GM21576 (cell line): ENCODE measurements around the gene DHX38.

Experiments
- ATAC-seq: cut with Tn5 transposase; IDR thresholded peaks from one replicate; pipeline ENCODE4 v1.9.1; 2021; ENCODE audit warnings: mild to moderate bottlenecking, moderate library complexity; ENCODE audit not compliant: unreplicated experiment

Gene DHX38

DNA sequence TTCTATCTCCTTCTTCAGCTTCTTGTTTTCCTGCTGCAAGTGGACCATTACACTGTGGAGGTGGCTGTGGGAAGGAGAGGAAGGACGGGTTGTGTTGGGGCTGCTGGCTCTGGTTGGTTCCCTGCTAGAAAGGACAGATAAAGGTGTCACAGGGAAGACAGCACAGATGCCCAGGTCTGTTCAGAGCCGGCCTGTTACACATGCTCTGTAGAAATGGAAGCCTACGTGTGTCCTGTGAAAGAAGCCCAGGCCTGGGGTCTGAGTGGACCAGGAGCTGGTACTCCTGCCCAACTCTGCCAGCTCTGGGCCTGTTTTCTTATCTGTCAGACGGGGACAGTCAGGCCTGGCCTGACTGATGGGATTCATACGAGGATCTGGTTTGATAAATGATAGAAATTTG is 26.4 kb downstream of the DHX38 start:
- no peak for ATAC-seq

DNA sequence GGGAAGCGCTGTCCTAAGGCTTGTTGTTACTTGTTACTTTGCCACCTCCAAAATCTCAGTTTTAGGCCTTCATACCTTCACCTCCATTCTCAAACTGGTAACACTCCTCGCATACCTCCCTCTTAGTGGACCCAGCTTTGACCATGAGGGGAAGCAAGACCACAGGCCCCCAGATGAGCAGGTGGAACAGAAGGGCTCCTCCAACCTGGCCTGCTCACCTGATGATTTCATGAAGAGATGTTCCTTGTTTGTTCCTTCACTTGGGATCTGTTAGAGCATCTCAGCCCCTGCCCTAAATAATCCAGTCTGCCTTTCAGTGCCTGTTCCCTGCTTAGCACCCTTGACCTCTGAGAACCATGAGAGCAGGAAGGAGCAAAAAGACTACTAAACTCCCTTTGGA is 28.7 kb downstream of the DHX38 start:
- no peak for ATAC-seq

DNA sequence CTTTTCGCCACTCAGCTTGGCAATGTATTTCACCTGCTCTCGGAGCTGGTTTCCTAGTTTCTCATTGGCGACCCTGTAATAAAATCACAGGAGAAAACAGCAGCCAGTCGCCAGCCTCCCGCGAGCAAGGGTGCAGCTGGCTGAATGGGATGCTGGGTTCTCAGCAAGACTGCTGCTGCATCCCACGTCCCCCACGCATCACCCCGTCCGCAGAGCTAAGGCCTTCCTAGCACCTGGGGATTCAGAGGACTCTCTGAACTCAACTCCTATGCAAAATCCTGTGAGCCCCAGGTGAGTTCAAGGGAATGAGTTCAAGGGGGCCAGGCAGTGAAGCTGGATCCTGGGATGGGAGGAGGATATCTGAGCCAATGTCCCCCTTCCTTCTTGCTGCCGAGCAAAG is 29.3 kb downstream of the DHX38 start:
- no peak for ATAC-seq

DNA sequence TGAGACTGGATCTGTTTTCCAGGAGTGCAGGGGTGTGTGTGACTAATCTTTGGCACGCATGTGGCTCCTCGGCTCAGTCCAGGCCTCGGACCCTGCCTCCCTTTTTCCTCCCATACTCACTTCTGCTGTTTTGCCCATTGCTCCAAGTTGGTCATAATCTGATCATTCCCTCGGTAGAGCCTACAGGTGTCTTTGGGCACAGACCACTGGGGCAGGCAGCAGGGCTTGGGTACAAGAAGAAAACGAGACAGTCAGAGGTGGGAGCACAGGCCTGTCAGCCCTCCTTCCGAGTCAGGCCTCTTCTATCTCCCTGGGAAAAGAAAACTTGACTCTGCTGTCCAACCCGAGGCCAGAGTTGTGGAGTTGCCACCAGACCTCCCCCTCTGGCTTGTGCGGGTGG is 29.8 kb downstream of the DHX38 start:
- no peak for ATAC-seq

DNA sequence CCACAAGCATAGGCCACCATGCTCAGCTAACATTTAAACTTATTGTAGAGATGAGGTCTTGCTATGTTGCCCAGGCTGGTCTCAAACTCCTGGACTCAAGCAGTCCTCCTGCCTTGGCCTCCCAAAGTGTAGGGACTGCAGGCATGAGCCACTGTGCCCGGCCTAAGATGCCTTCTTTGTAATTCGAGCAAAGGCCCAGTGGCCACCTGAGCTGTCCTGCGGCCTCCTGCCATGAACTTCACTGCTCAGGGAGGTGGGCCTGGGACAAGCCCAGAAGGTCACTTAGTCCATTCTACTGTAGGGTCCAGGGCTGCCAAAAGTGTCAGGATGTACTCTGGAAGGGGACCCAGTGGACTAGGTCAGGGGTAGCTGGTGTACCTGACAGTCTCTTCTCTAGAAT is 30.5 kb downstream of the DHX38 start:
- ATAC-seq, result no peak

DNA sequence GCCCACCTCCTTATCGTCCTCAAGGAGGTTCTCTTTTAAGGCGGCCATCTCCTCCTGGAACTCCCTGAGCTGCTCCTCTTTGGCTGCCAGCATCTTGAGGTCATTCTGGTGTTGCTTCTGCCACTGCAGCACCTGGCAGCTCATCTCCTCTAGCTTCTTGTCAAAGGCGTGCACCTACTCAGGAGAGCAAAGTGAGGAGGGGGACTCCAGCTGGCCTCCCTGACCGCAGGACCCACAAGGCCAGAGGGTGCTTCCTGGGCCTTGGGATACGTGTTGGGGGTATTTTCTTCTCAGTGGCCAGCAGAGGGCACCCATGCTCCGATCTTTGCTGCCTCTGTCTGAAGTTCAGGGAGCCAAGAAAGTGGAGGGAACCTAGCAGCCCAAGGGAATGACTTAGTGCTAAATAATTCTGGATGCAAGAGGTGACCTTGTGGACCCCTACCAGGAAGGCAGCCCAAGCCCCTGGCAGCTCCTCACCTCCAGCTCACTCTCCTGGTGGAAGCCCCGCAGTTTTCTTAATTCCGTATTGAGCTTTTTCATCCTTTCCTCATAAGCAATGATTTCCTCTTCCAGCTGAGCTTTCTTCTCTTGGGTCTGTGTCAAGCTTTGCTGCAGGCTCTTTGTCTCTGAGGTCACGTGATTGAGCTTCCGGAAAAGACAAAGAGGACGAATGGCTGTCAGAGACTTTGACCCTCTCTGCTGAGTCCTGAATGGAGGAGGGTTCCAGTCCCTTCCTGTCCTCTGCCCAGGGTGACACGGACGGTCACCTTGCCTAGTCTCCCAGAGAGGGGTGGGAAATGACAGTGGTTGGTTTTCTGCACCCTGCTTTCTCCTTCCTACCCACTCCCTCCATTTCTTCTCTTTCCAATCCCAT is 31.4 kb downstream of the DHX38 start:
- peak; percentile 58 for ATAC-seq

DNA sequence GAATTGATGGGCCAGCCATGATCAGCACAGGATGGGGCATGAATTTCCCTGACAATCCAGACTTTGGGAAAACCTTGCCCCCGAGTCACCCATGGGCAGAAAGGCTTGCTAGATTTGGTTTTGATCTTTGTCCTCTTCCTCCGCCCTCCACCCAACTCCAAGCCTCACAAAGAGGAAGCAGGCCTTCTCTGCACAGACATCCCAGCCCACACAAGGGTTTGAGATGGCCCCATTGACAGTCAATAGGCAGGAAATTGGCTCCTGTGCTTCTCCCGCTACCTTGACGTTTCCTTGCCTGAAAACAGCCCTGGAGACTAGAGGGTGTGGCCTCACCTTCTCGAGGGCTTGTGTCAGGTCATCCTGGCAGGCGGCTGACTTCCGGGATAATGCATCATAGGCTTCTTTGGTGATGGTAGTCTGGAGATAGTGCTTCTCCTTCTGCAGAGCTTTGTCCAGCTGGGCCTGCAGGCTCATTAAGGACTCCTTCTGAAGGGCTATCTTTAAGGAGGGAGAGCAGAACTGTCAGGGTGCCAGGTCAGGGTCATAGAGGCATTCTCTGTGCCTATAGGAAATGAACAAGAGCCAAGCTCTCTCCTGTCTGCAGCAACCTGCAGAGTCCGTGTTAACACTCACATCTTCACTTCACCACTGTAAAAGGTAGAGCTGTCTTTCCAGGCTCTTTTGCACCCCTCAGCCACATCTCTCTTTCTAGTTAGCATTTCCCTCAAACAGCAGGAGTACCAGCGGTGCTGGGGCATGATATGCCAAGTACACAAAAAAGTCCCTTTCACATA is 32.2 kb downstream of the DHX38 start:
- ATAC-seq, result no peak

DNA sequence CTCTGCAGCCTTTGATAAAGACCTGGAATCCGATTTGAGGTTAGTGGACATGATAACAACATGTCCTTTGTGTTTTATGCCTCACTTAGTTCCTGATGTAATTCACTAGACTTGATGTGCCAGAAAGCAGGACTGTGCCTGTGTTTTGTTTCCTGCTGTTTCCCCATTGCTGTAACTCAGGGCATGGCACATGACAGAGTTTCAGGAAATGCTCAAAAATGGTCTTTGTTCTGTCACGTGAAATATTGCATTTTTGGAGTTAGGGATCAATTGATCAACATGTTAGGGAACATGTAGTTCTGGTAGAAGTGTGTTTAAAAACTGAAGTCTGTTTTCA is 32.8 kb downstream of the DHX38 start:
- ATAC-seq, result no peak

DNA sequence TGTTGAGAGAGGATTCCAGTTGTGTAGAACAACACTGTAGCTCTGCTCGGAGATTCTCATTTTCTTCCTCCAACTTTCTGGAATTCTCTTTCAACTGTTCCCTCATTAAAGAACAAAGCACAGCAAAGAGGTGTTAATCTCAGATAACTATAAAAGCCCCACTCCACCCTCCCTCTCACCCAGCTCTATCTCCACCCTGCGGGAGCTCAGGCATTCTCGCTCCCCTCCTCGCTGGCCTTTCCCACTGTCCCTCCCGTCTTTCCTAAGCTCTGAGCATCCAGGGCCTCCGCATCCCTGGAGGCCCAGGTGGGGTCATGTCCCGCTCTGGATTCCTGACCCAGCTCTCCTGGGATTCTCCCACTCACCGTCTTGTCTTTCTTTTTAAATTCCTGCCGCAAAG is 35.1 kb downstream of the DHX38 start:
- ATAC-seq, result no peak

DNA sequence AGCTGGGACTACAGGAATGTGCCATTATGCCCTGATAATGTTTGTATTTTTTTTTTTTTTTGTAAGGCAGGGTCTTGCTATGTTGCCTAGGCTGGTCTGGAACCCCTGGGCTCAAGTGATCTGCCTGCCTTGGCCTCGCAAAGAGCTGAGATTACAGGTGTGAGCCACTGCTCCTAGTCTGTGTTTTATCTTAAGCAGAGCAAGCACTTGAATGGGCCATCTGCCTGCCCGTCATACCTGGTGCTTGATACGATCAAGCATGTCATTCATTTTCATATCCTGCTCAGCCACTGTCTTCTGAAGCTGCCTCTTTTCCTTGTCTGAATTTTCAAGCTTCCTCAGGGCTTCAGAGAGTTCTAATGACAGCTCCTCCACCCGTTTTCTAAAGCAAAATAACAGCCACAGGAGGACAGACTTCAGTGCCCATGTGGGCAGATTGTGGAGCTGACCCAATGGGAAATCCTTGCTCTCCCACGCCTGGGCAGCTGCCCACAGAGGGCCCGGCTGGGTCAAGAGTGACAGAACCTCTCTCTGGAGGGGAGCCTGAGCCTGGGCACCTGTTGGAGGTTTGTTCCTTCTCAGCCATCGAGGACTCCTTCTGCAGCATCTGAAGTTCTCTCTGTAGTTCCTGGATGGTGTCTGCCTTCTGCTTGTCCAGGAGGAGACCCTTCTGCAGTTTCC is 36.5 kb downstream of the DHX38 start:
- no peak for ATAC-seq

DNA sequence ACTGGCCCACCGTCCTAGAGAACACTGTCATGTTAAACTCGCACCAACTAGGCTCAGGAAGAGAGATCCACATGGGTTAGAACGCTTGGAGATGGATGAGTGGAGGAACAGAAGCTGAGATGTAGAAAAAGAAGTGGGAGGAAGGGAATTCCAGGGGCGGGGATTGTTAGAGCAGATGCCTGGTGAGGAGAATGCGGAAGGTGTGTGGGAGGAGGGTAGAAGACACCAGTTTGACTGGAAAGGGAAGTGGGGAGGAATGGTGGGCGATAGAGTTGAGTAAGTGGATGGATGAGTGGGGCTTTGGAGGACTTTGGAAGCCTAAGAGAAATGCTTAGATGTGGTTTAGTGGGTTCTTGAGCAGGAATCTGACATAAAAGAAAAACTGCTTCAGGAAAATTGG is 37.4 kb downstream of the DHX38 start:
- no peak for ATAC-seq

DNA sequence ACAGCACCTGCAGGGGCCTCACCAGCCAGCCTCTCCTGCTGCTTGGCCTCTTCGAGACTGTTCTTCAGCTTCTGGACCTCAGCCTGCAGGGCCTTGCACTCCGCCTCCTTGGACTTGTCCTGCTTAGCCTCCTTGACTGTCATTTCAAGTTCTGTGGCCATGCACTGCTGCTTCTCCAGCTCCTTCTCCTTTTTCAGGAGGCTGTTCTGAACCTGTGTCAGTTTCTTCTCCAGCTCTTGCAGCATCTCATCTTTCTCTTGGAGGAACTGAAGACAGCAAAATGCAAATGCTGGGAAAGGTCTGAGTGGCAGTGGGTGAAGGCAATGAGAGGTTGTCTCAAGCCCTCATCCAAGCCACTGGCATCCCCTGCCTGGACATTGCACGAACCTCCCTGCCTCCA is 39.1 kb downstream of the DHX38 start:
- no peak for ATAC-seq

DNA sequence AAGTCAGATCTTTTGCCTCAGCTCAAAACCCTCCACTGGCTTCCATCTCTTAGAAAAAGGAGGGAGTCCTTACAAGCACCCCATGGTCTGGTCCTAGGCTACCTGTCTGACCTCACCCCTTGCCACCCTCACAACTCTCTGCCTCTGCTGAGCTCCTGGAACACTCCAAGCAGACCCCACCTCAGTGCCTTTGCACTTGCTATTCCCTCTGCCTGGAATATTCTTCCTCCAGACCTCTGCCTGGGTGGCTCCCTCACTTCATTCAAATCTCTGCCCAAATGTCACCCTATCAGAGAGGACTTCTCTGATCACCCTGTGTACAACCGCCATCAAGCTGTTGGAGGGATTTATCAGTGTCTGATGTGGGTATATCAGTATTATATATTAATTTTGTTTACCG is 40.9 kb downstream of the DHX38 start:
- no peak for ATAC-seq

DNA sequence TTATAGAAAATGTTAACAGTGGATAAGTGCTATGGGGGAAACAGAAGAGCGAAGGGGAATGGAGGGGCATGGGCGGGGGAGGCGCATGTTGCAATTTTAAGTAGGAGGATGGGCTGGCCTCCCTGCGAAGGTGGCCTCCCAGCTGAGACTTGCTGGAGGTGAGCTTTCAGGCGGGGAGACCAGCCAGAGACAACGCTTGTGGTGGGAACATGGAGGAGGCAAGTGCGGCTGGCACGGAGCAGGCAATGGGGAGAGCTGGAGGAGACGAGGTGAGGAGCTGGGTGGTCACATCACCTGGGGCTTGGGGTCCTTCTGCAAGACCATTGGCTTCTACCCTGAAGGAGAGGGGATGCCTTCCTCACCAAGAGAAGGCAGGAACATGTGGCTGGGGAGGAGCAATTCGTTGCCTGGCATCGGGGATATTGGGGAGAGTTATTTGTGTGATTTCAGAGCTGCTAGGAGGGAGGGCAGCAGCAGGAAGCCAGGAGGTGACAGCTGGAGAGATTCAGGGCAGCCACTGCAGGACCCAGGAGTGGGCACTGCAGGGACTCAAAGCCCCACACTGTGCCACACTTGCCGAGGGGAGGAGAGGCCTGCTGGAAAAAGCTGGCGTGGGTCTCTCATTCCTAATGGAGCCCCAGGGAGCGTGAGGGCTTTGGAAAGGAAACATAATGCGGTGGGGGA is 43.9 kb downstream of the DHX38 start:
- no peak for ATAC-seq

DNA sequence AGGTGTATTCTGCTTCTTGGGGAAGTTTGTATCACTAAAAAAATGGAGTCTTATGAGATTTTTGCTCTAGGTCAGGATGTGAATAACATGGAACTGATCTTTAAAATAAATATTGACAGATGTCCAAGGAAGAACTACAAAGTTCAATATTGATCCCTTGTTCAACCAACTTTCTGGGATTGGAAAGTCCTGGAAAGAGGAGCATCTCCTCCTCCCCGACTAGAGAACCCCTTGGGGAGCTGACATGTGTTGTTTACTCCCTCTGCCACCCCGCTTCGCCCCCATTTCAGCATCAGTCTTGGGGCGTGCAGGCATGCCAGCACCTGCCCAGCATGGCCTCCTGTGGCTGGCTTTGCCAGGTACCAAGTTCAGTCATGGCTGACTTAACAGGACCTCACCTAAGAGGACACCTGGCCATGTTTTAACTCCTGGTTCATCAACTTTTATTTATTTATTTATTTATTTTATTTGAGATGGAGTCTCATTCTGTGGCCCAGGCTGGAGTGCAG is 44.5 kb downstream of the DHX38 start:
- no peak for ATAC-seq

DNA sequence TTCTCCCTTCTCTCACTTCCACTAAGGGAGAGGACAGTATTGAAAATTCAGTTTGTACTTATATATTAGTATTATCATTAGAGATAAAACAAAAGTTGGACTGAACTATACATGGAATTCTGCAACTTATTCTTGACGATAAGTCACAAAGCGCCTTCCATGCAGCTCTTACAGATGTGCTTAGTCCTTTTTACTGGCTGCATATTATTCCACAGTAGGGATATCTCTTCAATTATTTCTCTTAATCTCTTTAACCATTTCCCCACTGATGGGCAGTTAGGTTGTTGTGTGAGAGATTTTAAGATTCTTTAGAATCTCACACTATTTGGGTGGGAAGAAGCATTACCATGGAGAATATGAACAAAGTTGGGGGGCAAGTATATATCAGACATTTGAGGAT is 46.3 kb downstream of the DHX38 start:
- no peak for ATAC-seq

DNA sequence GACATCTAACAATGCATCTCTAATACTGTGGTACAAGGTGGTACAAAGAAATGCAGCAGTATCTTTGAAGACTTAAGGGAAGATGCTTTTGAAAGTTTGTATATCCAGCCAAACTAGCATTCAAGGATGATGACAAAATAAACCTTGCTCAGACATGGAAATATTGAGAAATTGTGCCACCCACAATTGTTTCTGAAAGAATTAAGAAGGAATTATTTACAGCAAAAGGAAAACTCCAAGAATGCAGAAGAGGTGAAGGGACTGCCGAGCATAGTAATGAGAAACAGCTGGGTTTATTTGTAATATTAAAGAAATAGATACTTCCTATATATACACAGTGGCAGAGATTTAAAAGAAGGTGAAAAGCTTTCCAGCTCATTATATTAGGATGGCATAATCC is 48.8 kb downstream of the DHX38 start:
- no peak for ATAC-seq

DNA sequence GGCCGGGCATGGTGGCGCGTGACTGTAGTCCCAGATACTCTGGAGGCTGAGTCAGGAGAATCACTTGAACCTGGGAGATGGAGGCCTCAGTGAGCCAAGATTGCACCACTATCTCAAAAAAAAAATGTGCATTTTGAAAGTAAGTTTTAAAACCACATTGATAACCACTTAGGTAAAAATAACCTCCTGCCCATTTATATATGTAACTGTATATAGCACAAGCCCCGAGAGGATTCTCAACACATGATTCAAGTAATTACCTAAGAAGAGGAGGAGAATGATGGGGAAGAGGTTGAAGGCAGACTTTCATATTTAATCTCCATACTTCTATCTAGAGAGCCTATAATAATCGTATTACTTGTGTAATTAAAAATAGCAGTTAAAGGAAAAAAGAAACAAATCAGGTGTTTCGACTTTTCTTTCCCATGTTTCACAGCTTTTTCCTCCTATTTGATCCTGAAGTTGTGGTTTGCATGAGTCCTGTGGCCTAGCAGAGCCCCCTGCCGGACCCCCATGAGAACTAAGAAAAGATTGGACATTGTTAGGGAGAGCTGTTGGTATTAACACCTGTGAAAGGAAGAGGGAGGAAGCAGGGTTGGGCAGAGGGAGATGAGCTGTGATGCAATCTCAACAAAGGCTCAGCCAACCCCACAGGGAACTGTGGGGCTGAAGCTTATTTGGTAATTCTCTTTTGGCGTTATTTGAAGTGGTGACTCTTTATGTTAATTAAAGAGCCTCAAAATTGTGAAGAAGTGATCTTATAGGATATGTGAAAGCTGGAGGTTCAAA is 56.2 kb downstream of the DHX38 start:
- ATAC-seq, result no peak

DNA sequence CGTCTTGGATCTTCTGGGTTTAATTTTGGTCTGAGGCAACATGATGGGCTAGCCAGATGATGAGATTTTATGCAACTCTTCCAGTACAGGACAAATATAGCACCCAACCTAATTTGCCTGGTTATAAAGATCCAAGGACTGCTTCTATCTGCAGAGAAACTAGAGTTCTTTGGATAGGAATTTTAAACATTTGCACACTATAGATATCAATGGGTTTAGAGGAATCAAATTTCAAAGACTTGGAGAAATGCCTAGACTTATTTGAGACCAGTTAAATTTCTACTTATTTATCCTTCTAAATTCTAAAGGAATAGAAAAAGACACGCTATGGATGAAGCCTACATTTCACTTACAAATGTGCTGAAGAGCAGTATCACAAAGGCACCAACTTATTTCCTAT is 65.7 kb downstream of the DHX38 start:
- ATAC-seq, result no peak

DNA sequence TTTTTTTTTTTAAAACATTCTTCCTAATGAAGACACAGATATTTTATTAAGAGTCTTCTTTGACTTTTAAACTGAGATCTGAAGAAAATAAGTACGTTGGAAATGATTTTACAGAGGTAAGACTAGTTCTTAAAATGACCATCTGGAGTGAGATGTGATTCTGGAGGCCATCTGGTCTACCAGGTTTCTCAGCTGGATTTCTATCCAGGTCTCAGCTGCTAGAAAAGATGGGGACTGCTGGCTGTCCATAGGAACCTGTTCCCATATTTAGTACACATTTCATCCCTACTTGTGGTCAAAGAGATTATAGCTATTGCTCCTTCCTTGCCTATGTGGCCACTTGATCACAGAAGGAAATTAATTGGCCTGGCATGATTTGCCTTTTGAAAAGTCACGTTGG is 66.2 kb downstream of the DHX38 start:
- ATAC-seq, result no peak
